HCEC 1CT (cell line): ENCODE results near the gene AGMO.

Source experiments
- DNase-seq: peaks from one replicate; pipeline ENCODE4 v3.0.0-alpha.2; 2017

AGMO gene

GRCh38 chr7:15389073-15389472 is 172.7 kb downstream of the AGMO start:
- no peak for DNase-seq

GRCh38 chr7:15378494-15379145 is 183.2 kb downstream of the AGMO start:
- no peak for DNase-seq

GRCh38 chr7:15376600-15376999 is 185.2 kb downstream of the AGMO start:
- peak; percentile 3 for DNase-seq

- DNase-seq = no peak
Observed at GRCh38 chr7:15370441-15370840, 191.4 kb downstream of the AGMO start.

GRCh38 chr7:15368653-15369052 is 193.2 kb downstream of the AGMO start:
- no peak for DNase-seq

- no peak for DNase-seq
Observed at GRCh38 chr7:15367897-15368296, 193.9 kb downstream of the AGMO start.

- no peak for DNase-seq
Observed at GRCh38 chr7:15358112-15358511, 203.7 kb downstream of the AGMO start.

GRCh38 chr7:15352421-15353206 is 209.2 kb downstream of the AGMO start:
- no peak for DNase-seq

GRCh38 chr7:15345216-15345615 is 216.6 kb downstream of the AGMO start:
- DNase-seq = no peak

GRCh38 chr7:15341817-15342216 is 220.0 kb downstream of the AGMO start:
- DNase-seq = no peak

- no peak for DNase-seq
Observed at GRCh38 chr7:15336146-15336545, 225.7 kb downstream of the AGMO start.

- DNase-seq = no peak
Observed at GRCh38 chr7:15335390-15335789, 226.4 kb downstream of the AGMO start.

- DNase-seq = no peak
Observed at GRCh38 chr7:15334536-15335263, 227.1 kb downstream of the AGMO start.

GRCh38 chr7:15332956-15333355 is 228.9 kb downstream of the AGMO start:
- DNase-seq = no peak

GRCh38 chr7:15330943-15331342 is 230.9 kb downstream of the AGMO start:
- DNase-seq = no peak

GRCh38 chr7:15327001-15327400 is 234.8 kb downstream of the AGMO start:
- no peak for DNase-seq

- peak; percentile 56 for DNase-seq
Observed at GRCh38 chr7:15326044-15326644, 235.7 kb downstream of the AGMO start.

GRCh38 chr7:15323550-15323949 is 238.3 kb downstream of the AGMO start:
- peak; percentile 2 for DNase-seq

GRCh38 chr7:15317215-15317614 is 244.6 kb downstream of the AGMO start:
- DNase-seq = no peak

GRCh38 chr7:15315678-15316077 is 246.1 kb downstream of the AGMO start:
- DNase-seq = no peak

- DNase-seq = no peak
Observed at GRCh38 chr7:15314922-15315321, 246.9 kb downstream of the AGMO start.

- DNase-seq = no peak
Observed at GRCh38 chr7:15313361-15313760, 248.5 kb downstream of the AGMO start.

- DNase-seq = peak; percentile 70
Observed at GRCh38 chr7:15309872-15310271, 251.9 kb downstream of the AGMO start.
